ENCODE data around the gene UTS2R.

DNA sequence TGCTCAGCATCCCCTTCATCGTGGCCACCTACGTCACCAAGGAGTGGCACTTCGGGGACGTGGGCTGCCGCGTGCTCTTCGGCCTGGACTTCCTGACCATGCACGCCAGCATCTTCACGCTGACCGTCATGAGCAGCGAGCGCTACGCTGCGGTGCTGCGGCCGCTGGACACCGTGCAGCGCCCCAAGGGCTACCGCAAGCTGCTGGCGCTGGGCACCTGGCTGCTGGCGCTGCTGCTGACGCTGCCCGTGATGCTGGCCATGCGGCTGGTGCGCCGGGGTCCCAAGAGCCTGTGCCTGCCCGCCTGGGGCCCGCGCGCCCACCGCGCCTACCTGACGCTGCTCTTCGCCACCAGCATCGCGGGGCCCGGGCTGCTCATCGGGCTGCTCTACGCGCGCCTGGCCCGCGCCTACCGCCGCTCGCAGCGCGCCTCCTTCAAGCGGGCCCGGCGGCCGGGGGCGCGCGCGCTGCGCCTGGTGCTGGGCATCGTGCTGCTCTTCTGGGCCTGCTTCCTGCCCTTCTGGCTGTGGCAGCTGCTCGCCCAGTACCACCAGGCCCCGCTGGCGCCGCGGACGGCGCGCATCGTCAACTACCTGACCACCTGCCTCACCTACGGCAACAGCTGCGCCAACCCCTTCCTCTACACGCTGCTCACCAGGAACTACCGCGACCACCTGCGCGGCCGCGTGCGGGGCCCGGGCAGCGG, 3.2 kb downstream of the UTS2R start:
- TF ChIP-seq ELF1 (IDR thresholded peaks at IDR 0.05) (no peak), NRF1 (IDR thresholded peaks at IDR 0.05; ENCODE audit: low read depth, low read length) (no peak), FOXM1 (IDR thresholded peaks at IDR 0.05; ENCODE audit: low read depth) (no peak), GABPA (IDR thresholded peaks at IDR 0.05; ENCODE audit: low read depth) (no peak), MEF2A (IDR thresholded peaks at IDR 0.05; ENCODE audit: borderline replicate concordance, low read depth) (no peak), SIN3A (IDR thresholded peaks at IDR 0.05; ENCODE audit: borderline replicate concordance, low read depth, low read length) (no peak), SMC3 (IDR thresholded peaks at IDR 0.05; ENCODE audit: low read depth, low read length) (no peak), RAD21 (IDR thresholded peaks at IDR 0.05; ENCODE audit: low read length) (no peak), YY1 (IDR thresholded peaks at IDR 0.05; ENCODE audit: low read depth) (no peak), NFIC (IDR thresholded peaks at IDR 0.05; ENCODE audit: borderline replicate concordance) (no peak), TEAD4 (IDR thresholded peaks at IDR 0.05; ENCODE audit: borderline replicate concordance, insufficient read depth) (no peak)
- TF ChIP-seq, protein P1, sequence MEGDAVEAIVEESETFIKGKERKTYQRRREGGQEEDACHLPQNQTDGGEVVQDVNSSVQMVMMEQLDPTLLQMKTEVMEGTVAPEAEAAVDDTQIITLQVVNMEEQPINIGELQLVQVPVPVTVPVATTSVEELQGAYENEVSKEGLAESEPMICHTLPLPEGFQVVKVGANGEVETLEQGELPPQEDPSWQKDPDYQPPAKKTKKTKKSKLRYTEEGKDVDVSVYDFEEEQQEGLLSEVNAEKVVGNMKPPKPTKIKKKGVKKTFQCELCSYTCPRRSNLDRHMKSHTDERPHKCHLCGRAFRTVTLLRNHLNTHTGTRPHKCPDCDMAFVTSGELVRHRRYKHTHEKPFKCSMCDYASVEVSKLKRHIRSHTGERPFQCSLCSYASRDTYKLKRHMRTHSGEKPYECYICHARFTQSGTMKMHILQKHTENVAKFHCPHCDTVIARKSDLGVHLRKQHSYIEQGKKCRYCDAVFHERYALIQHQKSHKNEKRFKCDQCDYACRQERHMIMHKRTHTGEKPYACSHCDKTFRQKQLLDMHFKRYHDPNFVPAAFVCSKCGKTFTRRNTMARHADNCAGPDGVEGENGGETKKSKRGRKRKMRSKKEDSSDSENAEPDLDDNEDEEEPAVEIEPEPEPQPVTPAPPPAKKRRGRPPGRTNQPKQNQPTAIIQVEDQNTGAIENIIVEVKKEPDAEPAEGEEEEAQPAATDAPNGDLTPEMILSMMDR (IDR thresholded peaks at IDR 0.05), result no peak
- TF ChIP-seq, protein P2, sequence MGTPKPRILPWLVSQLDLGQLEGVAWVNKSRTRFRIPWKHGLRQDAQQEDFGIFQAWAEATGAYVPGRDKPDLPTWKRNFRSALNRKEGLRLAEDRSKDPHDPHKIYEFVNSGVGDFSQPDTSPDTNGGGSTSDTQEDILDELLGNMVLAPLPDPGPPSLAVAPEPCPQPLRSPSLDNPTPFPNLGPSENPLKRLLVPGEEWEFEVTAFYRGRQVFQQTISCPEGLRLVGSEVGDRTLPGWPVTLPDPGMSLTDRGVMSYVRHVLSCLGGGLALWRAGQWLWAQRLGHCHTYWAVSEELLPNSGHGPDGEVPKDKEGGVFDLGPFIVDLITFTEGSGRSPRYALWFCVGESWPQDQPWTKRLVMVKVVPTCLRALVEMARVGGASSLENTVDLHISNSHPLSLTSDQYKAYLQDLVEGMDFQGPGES (IDR thresholded peaks at IDR 0.05; ENCODE audit: low read depth, low read length), result no peak
